OCI-LY3 (cell line): ENCODE results near the gene STRN4.

Experiments used
- H2AFZ ChIP-seq: fragments of 200-600, 300-600 bp; shearing (Covaris generic); 2 replicates; pipeline ENCODE4 v1.6.0; 2014; ENCODE audit warnings: antibody characterized with exemption, low read depth, low read length
- H3K27ac ChIP-seq: fragments of 200-600, 300-600 bp; sonication (generic); 2 replicates; pipeline ENCODE4 v1.5.1; 2014; ENCODE audit warnings: mild to moderate bottlenecking, low read length, moderate library complexity, mixed read lengths
- H3K27me3 ChIP-seq: fragments of 200-600, 300-600 bp; sonication (generic); 2 replicates; pipeline ENCODE4 v1.6.1; 2014; ENCODE audit warnings: low read depth, low read length, mixed read lengths
- H3K36me3 ChIP-seq: fragments of 200-600, 300-600 bp; sonication (generic); replicated peaks from 2 replicates; pipeline ENCODE3; 2014; ENCODE audit warnings: low read depth, low read length, mixed read lengths
- H3K4me1 ChIP-seq: fragments of 300-600, 200-600 bp; sonication (generic); 2 replicates; pipeline ENCODE4 v1.6.1; 2014; ENCODE audit warnings: low read length, mixed read lengths
- H3K4me2 ChIP-seq: fragments of 200-600, 300-600 bp; sonication (generic); 2 replicates; pipeline ENCODE4 v1.6.1; 2014; ENCODE audit warnings: low read length, mixed read lengths
- H3K4me3 ChIP-seq: fragments of 300-600, 200-600 bp; sonication (generic); 2 replicates; pipeline ENCODE4 v1.5.1; 2014; ENCODE audit warnings: antibody characterized with exemption, mild to moderate bottlenecking, low read length, moderate library complexity
- H3K79me2 ChIP-seq: fragments of 300-600, 200-600 bp; shearing (Covaris generic); 2 replicates; pipeline ENCODE4 v1.6.1; 2014; ENCODE audit warnings: mild to moderate bottlenecking, low read length, mixed read lengths
- H3K9ac ChIP-seq: fragments of 300-600, 200-600 bp; shearing (Covaris generic); 2 replicates; pipeline ENCODE4 v1.6.0; 2014; ENCODE audit warnings: mild to moderate bottlenecking, low read length, moderate library complexity
- H3K9me3 ChIP-seq: fragments of 200-600, 300-600 bp; shearing (Covaris generic); 2 replicates; pipeline ENCODE4 v1.6.1; 2014; ENCODE audit warnings: low read length, mixed read lengths; ENCODE audit not compliant: insufficient read depth
- H4K20me1 ChIP-seq: fragments of 200-600, 300-600 bp; sonication (generic); 2 replicates; pipeline ENCODE4 v1.6.1; 2016; ENCODE audit warnings: low read length, mixed read lengths; ENCODE audit not compliant: insufficient read depth
- EZH2phosphoT487 ChIP-seq: fragments of 200-600 bp; shearing (Covaris generic); IDR thresholded peaks from 2 replicates; pipeline ENCODE4 v1.6.1; 2018; ENCODE audit warnings: antibody characterized with exemption, mixed run types, low read depth
- TF ChIP-seq, protein P1 (sequence below): fragments of 200-600, 300-600 bp; sonication (generic); IDR thresholded peaks from 2 replicates; pipeline ENCODE4 v1.5.1; 2014; ENCODE audit warnings: antibody characterized with exemption, low read length, low read depth

STRN4 gene

GRCh38 chr19:46742926-46743480, 3.2 kb downstream of the STRN4 start:
- peaks cover 92% of the 10 kb centered on the region for H3K79me2 ChIP-seq
- peaks cover 22% of the 10 kb centered on the region for H3K36me3 ChIP-seq
- H3K27ac ChIP-seq, result no peak overlapping the region
- H4K20me1 ChIP-seq, result peaks cover 68% of the 10 kb centered on the region
- no peak overlapping the region for H3K4me2 ChIP-seq
- no peak overlapping the region for H3K9ac ChIP-seq
- H2AFZ ChIP-seq, result no peak overlapping the region
- H3K4me3 ChIP-seq, result no peak overlapping the region
- H3K4me1 ChIP-seq, result peaks cover 18% of the 10 kb centered on the region
- no peaks in the 10 kb centered on the region for H3K27me3 ChIP-seq
- TF ChIP-seq EZH2phosphoT487, result no peak
- TF ChIP-seq, protein P1, sequence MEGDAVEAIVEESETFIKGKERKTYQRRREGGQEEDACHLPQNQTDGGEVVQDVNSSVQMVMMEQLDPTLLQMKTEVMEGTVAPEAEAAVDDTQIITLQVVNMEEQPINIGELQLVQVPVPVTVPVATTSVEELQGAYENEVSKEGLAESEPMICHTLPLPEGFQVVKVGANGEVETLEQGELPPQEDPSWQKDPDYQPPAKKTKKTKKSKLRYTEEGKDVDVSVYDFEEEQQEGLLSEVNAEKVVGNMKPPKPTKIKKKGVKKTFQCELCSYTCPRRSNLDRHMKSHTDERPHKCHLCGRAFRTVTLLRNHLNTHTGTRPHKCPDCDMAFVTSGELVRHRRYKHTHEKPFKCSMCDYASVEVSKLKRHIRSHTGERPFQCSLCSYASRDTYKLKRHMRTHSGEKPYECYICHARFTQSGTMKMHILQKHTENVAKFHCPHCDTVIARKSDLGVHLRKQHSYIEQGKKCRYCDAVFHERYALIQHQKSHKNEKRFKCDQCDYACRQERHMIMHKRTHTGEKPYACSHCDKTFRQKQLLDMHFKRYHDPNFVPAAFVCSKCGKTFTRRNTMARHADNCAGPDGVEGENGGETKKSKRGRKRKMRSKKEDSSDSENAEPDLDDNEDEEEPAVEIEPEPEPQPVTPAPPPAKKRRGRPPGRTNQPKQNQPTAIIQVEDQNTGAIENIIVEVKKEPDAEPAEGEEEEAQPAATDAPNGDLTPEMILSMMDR, result no peak
- H3K9me3 ChIP-seq, result no peaks in the 10 kb centered on the region

GRCh38 chr19:46741447-46741846, 4.8 kb downstream of the STRN4 start:
- Histone ChIP-seq H3K27ac (no peak overlapping the region), H3K79me2 (peaks cover 100% of the 10 kb centered on the region), H3K36me3 (peaks cover 37% of the 10 kb centered on the region), H3K27me3 (no peaks in the 10 kb centered on the region), H3K4me2 (no peak overlapping the region), H4K20me1 (peaks cover 82% of the 10 kb centered on the region), H3K9ac (no peak overlapping the region), H3K4me3 (no peak overlapping the region), H2AFZ (no peak overlapping the region), H3K9me3 (no peaks in the 10 kb centered on the region), H3K4me1 (peaks cover 12% of the 10 kb centered on the region)
- no peak for TF ChIP-seq EZH2phosphoT487
- TF ChIP-seq, protein P1, result no peak

GRCh38 chr19:46739290-46739771, 6.9 kb downstream of the STRN4 start:
- Histone ChIP-seq H3K36me3 (peaks cover 39% of the 10 kb centered on the region), H3K4me2 (no peak overlapping the region), H2AFZ (no peak overlapping the region), H3K4me1 (peaks cover 5% of the 10 kb centered on the region), H3K27ac (no peak overlapping the region), H4K20me1 (peaks cover 72% of the 10 kb centered on the region), H3K79me2 (peaks cover 81% of the 10 kb centered on the region), H3K9ac (no peak overlapping the region), H3K27me3 (no peaks in the 10 kb centered on the region), H3K4me3 (no peak overlapping the region), H3K9me3 (no peaks in the 10 kb centered on the region)
- TF ChIP-seq, protein P1, result no peak
- no peak for TF ChIP-seq EZH2phosphoT487

- H4K20me1 ChIP-seq, result peaks cover 73% of the 10 kb centered on the region
- H3K4me2 ChIP-seq, result no peak overlapping the region
- peaks cover 81% of the 10 kb centered on the region for H3K79me2 ChIP-seq
- no peak overlapping the region for H3K9ac ChIP-seq
- no peaks in the 10 kb centered on the region for H3K4me1 ChIP-seq
- peaks cover 53% of the 10 kb centered on the region for H3K36me3 ChIP-seq
- TF ChIP-seq, protein P1, result no peak
- TF ChIP-seq EZH2phosphoT487, result no peak
- H3K27me3 ChIP-seq, result no peaks in the 10 kb centered on the region
- no peak overlapping the region for H3K27ac ChIP-seq
- no peaks in the 10 kb centered on the region for H3K9me3 ChIP-seq
- no peak overlapping the region for H3K4me3 ChIP-seq
- no peak overlapping the region for H2AFZ ChIP-seq
Measured at GRCh38 chr19:46737761-46738171, 8.5 kb downstream of the STRN4 start.
